ENCODE data around the gene NKAIN2.

NKAIN2 gene

DNA sequence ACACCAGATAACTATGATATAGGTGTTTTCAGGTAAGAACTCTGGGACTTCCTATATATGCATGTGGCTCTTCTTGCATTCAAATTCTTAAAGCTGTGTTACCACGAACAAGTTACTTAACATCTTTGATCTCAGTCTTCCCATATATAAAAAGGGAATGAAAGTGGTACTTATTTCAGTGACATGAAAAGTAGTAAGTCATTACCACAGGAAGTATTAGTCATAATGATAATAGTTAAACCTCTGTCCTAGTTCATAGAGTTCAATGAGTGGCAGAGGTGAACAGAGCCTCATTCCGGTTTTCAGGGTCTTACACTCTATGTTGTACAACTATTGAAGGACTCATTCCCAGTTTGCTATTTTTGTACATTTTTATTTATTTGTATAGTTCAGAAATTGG, 237.0 kb downstream of the NKAIN2 start:
- DNase-seq, result no peak

DNA sequence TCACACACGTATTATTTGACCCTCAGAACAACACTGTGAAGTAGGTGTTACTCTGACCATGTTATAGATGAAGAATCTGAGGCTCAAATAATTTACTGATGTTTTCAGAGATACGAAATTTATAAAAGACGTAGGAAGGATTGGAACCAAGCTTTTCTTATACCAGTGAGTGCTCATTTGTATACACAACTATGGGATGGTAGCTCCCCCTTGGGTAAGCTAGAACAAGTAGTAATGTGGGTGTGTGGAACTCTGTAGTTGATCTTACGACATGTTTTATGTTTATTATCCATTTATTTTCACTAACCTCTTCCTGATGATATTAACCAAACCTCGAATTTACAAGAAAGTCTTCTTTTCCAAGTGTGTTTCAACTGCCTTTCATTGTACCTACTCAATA, 248.5 kb downstream of the NKAIN2 start:
- no peak for DNase-seq

DNA sequence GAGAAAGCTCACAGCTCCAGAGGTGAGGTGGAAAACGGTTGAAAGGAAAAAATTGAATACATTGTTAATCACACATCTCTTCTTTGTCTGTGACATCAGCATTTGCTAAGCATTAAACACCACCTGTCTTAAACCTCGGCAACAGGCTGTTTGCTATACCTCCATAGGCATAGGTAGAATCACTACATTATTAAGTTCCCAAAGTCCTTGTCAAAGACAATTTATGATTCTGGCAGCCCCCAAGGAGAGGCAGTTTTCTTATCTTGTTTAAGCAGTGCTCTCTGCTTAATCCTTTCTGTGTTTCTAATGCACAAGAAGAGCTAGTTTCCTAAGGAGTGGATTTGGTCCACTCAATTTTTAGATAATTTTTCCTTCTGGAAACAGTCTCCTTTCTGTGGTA, 249.7 kb downstream of the NKAIN2 start:
- DNase-seq, result no peak

DNA sequence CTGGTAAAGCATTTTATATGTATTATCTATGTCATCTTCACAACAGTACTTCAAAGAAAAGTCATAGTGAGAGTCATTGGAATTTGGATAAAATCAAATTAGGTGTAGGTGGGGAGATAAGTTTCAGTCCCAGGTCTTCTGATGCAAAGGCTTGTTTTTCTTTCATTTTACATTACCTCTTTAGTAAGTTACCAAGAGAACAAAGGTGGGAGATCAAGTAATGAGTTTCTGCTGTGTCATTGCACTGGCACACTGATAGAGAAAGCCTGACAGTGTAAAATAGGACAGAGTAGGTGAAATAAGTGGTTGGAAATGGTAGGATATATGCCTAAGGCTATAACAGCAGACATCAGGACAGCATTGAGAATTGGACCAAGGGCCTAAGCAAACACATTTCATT, 250.4 kb downstream of the NKAIN2 start:
- no peak for DNase-seq

DNA sequence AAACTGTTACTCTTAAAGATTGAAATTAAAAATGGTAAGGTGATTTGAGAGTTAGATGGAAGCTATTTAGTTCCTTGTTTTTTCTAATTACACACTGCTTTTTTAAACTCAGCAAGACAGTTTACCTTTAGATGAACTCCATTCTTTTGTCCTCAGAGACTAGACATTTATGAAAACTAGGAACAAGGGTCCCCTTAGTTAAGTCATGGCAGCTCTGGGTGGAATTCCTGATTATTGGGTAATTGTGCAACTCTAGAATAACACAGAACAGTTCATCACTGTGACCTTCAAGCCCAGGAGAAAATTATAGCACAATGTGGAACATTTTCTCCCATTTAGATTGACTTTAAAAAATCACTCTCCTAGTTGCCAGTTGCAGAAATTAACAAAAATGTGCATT, 251.7 kb downstream of the NKAIN2 start:
- no peak for DNase-seq

DNA sequence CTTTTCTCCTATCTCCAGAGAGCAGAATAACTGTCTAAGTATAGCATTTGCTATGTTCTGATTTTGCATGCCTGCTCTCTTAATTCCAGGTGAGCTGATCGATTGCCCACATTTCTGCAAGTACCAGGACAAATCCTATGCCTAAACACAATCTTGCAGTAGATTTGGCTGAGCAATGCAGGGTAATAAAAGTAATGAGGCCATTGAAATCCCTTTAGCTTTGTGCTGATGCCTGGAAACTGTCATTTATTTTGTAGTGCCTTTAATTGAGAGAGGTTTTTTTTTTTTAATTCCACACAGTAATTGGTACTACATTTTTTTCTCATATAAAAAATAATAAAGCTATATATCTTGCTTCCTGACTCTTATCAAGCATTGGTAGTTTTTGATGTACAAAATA, 252.3 kb downstream of the NKAIN2 start:
- DNase-seq, result no peak

DNA sequence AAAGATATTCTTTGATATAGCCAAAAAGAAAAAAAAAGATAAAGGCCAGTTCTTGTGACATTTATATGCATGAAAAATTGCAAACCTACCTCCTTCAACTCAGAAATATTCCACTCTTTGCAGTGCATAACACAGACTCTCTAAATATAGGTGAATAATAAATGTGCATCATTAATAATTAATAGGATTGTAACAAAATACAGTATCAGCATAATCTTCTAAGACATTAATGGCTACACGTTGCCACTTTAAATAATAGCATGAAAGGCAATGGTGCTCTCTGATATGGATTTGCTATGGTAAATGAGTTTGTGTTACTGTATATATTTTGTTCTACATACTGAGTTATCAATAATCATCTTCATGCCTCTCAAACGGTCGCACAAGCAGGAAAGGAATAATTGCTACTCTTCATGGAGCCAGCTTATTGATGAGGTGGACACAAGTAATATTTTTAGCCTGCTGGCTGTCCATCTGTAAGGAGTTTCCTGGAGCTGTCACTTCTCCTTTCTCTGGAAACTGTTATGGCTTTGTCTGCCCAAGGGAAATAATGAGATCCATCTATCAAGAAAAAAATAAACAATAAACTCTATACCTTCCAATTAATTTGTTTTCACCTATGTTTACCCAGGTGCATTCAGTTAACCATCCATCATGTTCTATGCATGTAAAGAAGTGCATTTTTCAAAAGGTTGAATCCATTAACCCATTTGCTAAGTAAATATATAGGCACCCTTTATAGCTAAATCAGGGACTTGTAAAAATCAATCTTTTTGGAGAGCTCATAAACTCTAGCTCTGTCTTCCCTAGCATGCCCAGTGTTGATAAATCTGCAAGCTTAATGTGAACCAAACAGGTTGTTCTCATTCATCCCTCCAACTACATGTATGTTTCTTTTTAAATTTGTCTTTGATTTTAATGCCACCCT, 253.0 kb downstream of the NKAIN2 start:
- DNase-seq, result no peak

DNA sequence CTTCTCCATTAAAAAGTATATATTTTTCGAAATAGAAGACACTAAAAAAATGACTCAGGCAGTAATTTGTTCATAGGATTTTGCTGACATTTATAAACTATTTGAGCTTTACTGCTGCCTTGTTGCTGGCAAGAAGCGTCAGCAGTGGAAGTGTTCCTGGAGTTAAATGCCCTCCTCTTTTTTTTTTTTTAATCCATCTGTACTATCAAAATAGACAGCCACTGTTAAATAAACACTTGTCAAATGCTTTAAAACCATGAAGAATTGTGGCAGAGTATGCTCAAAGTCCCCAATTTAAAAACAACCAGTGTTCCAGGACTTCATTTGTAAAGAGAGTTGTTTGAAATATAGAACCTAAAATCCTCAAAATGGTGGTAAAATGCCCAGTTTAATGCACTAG, 253.8 kb downstream of the NKAIN2 start:
- no peak for DNase-seq

DNA sequence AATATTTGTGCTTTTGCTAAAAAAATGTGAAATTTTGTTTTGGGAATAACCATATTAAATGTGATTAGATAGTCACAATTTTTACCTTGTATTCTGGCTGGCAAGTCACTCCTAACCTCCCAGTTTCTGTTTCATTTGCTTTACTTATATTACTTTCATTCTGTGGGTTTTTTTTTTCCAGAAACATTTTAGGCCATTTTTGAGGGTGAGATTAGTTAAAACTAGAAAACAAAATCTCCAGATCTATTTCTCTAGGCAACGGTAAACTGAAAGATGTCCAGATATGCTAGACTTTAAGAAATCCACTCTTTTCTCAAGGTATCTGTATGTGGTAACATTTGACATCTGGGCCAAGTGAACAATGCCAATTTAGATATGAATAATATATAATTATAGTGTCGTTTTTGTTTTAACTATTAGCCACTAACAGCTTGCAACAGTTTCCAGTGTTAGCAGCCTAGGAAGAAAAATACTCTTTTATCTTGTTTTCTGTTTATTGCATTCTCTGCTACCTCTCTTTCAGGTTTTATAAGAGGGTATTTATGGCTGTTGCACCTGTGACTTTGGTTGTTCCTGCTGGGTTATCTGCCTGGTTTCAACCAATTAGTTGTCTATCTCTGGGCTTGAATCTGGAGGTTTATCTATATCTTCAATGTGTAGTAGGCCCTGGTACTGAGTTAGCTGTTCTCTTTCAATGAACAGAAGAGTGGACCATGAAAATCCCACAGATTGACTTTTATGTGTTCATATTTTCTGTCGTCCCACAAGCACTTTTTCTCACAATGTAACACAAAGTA, 260.9 kb downstream of the NKAIN2 start:
- DNase-seq, result no peak

DNA sequence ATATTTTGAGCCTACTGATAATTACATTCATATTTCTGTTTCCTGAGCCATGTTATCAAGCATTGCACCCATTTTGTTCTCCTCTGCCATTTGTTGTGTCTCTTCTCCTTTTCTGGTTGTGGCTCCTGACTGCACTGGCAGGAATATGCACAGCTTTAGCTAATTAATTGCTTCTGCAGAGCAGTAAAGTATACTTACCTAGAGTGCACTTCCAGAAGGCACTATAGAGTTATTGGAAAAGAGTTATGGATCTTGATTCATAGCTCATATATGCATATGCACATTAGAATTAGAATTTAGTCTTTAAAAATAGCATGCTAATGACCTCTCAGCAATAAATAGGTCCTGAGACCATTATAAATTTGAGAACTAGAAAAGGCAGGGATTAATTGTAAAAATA, 262.6 kb downstream of the NKAIN2 start:
- no peak for DNase-seq

DNA sequence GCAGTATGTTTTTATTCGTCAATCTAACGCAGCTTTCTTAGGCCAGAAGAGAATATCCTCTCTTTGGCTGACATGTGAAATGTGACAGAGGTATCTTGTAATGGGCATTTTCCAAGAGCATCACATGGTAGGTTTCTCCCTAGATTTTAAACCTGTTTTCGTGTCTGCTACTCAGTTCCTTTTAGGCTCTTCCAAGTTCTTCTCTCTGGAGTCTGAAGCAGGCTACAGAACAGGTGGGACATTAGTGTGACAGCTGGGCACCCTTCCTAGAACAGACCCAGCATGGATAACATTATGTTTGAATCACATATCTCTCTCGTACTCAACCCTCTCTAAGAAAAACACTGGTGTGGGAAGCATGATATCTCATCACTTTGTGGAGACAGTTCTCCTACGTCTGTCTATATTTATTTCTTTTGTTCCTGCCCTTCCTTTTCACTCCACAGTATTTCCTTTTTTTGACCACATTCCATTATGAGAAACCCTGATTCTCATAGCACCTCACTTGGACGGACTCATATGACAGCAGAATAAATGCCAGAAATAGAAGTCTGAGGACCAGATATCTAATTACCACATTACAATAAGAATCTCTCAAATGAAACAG, 263.4 kb downstream of the NKAIN2 start:
- DNase-seq, result no peak

DNA sequence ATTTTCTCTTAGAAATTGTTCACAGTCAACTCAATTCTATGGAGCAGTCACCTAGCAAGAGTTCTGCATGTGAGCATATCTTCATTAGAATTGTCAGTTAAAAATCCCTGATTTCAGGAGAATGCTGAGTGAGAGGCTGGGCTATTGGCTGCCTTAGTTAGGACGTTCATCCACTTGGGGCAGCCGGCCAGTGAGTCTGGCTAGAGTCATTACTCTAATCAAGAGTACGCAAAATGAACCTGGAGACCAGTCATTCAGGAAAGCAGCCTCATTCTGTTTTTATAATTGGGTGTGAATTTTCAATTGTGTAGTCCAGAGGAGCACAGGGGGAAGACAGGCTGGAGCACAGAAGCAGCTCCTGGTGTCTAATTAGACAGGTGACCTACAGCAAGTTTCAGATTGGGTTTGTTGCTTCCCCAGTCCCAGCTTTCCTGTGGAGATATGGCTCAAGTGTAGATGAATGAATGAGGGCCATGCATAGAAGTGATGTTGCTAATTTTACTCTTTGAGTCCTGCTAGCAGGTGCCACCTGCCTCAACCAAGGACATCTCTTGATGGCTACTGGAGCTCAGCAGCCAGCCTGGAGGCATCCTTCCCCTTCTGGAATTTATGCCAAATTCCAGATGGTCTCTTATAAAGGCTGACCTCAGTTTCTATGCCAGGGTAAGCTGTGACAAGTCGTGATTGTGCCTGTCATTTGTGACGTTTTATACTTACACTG, 265.7 kb downstream of the NKAIN2 start:
- no peak for DNase-seq

DNA sequence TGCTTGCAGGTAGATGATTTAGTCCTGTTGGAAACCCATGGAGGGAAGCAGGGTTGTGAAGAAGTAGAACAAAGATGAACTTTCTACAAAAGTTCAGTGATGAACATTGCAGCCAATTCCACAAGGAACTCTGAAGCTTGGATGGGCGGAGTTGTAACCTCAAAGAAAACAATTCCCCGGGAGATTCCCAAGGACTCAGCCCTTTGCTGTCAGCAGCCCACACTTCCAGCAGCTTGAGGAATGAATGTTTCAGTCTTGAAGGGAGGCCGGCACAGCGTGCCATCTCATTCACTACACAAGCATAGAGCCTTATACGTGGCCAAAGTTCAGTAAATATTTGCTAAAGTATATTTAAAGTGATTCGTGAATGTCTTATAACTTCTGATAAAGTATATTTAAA, 269.4 kb downstream of the NKAIN2 start:
- DNase-seq, result no peak

DNA sequence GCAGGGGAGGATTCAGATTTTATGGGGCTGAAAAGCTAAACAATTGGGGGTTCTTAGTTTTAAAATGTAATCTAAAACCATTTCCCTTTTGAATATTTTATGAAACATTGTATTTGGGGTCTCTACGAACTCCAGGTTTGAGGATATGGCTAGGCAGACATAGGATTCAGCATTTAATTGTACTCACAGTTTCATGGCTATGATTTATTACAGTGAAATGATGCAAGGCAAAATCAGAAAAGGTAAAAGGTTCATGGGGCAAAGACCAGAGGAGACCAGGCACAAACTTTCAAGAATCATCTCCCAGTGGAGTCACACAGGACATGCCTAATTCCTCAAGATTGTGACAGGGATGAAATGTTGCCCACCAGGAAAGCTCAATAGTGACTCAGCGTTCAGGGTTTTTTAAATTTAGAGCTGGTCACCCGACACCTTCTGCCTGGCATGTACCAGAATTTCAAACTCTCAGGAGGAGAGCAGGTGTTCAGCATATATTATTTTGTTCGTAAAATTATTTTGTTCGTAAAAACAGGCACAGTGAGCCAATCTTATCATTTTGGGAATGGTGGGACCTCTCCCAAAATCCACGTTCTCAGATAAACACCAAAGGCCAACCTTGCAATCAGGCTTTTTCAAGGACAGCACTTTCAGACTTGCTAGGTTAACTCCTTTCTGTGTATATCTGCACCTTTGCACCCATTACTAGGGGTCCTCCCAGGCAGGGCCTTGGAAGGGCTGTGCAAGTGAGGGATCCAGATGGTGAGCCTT, 270.3 kb downstream of the NKAIN2 start:
- DNase-seq, result no peak

DNA sequence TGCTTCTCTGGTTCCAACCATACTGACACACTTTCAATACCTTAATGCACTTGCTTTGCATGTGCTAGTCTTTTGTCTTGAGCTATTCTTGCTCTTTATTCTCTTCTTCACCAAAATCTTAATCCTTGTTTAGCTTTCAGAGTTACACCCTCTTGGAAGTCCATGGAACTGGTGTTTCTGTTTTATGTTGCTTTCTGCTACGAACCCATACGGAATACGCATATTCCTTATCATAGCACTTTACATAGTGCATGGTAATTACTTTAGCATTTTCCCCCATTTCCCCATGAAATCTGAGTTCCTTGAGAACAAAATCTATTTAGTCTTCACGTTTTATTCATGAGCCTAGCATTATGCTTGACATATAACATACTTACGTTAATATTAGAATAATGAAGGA, 270.9 kb downstream of the NKAIN2 start:
- DNase-seq, result no peak

DNA sequence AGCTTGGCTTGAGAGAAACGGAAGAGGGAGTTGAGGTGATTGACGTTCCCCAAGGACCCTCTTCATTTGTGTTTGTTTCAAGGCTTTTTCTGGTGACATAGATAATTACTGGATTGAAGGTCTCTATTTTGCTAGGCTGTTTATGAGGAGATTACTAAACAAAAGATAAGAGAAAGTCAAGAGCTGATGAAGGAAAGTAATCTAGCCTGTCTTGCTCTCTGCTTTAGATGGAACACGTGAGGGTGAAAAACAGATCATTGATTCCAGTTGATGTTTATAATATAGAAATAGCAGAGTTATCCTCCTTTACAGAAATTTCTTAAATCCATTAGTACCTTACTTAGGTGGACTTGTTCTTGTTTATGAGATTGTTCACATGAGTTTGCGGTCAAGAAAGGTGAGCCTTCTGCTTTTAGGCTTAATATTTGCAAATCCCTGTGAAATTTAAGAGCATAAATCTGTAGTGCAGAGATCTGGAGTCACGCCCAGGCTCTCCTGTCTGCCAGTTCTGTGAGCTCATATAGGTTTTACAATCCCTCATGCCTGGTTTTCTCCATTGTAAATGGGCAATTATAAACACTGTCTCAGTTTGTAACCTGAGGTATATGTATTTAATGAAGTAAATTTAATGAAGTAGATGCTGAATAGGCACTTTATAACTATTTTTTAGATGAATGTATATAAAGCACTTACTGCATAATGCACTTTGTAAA, 272.8 kb downstream of the NKAIN2 start:
- no peak for DNase-seq

DNA sequence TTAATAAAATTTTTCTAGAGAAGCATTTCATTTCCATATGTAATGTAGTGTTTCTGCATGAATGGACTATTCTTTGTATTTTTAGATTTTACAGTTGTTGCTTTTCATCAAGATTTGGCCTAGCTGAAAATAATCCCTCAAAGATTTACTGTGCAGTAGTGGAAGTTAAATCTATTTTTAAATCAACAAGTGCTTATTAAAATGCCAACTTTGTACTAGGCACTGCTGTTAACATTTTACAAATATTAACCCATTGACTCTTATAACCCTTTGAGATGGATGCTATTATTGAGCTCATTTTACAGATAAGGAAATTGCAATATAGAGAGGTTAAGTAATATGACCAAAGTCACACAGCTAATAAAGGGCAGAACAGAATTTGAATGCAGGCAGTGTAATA, 274.5 kb downstream of the NKAIN2 start:
- no peak for DNase-seq

DNA sequence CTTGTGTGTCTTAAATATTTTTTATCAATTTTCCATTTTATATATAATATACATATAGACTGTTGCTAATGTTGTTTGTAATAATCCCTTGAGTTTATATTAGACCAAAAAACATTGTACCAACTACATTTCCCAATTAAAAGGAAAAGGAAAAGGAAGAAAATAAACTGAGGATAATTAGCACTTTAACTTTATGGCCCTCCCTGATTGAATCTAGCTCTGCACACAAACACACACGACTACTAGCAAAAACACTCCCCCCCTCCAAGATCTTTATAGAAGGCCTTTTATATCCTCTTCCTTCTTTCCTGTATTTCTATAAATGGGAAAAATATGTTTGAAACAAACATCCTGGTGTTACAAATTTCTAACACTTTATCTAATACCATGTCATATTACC, 276.8 kb downstream of the NKAIN2 start:
- DNase-seq, result no peak

DNA sequence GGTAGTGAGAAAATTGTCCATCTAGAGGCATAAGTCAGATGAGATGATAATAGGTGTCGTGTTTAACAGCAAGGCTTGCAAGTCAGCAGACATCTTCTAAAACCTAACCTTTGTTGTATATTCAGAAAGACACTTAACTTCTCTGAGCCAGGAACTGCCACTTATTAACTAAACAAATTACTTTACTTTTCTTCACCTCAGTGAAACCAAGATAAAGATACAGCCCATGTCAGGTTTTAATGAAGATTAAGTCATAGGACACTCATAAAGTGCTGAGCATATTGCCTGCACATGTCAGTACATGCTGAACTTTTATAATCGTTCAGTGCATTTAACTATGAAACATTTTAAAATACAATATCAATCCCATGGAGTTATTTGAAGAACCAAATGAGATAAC, 286.8 kb downstream of the NKAIN2 start:
- no peak for DNase-seq

DNA sequence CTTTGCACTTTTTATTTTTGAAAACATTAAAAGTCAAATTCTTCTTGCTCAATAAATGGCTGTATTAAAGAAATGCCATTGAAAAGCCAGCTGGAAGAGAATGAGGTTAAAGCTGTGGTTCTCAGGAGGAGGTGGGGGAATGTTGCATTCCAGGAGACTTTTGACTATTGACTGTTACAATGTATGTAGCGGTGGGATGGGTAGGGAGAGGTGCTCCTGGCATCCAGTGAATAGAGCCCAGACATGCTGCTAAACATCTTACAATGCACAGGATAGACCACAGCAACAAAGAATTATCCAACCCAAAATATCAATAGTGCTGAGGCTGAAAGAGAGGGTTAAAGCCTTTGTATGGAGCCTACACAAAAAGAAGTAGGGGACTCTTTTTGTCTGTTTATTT, 295.9 kb downstream of the NKAIN2 start:
- no peak for DNase-seq

DNA sequence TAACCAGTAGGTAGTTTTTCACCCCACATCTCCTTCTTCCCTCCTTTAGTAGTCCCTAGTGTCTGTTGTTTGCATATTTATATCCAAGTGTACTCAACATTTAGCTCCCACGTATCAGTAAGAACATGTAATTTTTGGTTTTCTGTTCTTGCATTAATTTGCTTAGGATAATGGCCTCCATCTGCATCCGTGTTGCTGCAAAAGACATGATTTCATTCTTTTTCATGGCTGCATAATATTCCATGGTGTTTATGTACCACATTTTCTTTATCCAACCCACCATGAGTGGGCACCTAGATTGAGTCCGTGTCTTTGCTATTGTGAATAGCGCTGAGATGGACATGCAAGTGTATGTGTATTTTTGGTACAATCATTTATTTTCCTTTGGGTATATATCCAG, 306.8 kb downstream of the NKAIN2 start:
- no peak for DNase-seq

DNA sequence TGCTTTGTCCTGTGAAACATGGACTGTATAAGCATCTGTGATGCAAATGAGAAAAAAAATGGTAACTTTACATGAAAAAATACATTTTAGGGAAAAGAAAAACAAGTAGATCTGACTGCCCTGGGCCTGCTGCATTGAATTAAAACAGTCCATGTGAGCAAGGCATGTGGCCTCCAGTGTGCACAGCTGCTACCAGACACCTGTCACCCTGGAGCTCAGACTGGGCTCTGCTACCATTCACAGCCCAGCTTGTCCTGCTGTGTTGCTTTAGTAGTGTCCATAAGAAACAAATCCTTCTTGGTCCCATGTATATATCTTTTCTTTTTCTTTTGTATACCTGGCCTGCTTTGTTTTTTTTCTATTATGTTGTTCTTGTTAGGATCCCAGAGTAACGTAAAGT, 315.9 kb downstream of the NKAIN2 start:
- DNase-seq, result no peak
